H1 (cell line): Measurements from ENCODE around the gene TBC1D19. TPM values are rescaled to one million over a fixed set of nuclear protein-coding genes. Genes with fewer than 3 reads are reported as not detected.
A peak's percentile ranks its signal among the peaks of the same experiment; 100 is the strongest.

Experiments
- NRF1 ChIP-seq: IDR thresholded peaks from 2 replicates; pipeline ENCODE4 v1.6.1; 2011; ENCODE audit warnings: mild to moderate bottlenecking, low read depth, low read length, improper control_type of control experiment
- RAD21 ChIP-seq, 2 experiments: IDR thresholded peaks in 1 of 2; conservative IDR thresholded peaks in 1 of 2; 2 replicates each; pipeline ENCODE4 v1.6.1; 2011; ENCODE audit warnings: low read depth in 2 of 2, low read length in 2 of 2, improper control_type of control experiment in 1 of 2, inconsistent platforms in 1 of 2, mild to moderate bottlenecking in 1 of 2, moderate library complexity in 1 of 2
- SIRT6 ChIP-seq: IDR thresholded peaks from one replicate; pipeline ENCODE4 v1.7.1; 2012; ENCODE audit warnings: low read length, inconsistent platforms
- SP4 ChIP-seq: IDR thresholded peaks from 2 replicates; pipeline ENCODE4 v1.6.1; 2012; ENCODE audit warnings: low read length, inconsistent platforms
- TBP ChIP-seq: IDR thresholded peaks from 2 replicates; pipeline ENCODE4 v1.6.1; 2011; ENCODE audit warnings: low read depth, low read length, improper control_type of control experiment
- YY1 ChIP-seq: IDR thresholded peaks from 2 replicates; pipeline ENCODE4 v1.6.1; 2011; ENCODE audit warnings: low read depth, mild to moderate bottlenecking, low read length
- polyA plus RNA-seq, 7 experiments: library from polyadenylated mRNA; depleted of rRNA in 3 of 7; stranded (reverse) in 5 of 7; unstranded in 2 of 7; fragments of >200 nt in 5 of 7; fragments of 200-250 nt in 2 of 7; gene quantifications; 1 replicate in 5 of 7; 2 replicates in 1 of 7; 4 replicates in 1 of 7; pipeline versions ENCODE4 v1.2.1 to v1.2.3, GENCODE V29; 2011 to 2013; ENCODE audit warnings: missing spikeins in 2 of 7, mixed read lengths in 2 of 7
- total RNA-seq: library from RNA; stranded (reverse); fragmentation: NEBNext Ultra II Directional; extraction: Animal tissue kit (Norgen Biotek cat#: 25700); gene quantifications from 2 replicates; pipeline ENCODE4 v1.2.1, GENCODE V29; 2021

TBC1D19 gene
- total and polyA plus RNA-seq, 2 of the 8 experiments (the other 6 are each of a cell fraction or from before 2014, with no cell fraction given), result 1.9 to 3.5 TPM

GRCh38 chr4:26719954-26720552 is 136.2 kb downstream of the TBC1D19 start (continued):
- TF ChIP-seq TBP (no peak), YY1 (no peak), SP4 (no peak), SIRT6 (no peak), RAD21 (IDR thresholded peaks at IDR 0.05 in 1 of 2, conservative IDR thresholded peaks at IDR 0.05 in 1 of 2; ENCODE audit: low read depth in 2 of 2, low read length in 2 of 2) (peak; percentile 64 to 85), NRF1 (no peak)
